HepG2 (cell line): Measurements from ENCODE around the gene TATDN2. TPM values are rescaled to one million over a fixed set of nuclear protein-coding genes. Genes with fewer than 3 reads are reported as not detected.

Experiments
- ARNTL ChIP-seq: sonication (generic); formaldehyde crosslinking; IDR thresholded peaks from 2 replicates; pipeline ENCODE4 v1.4.0; 2020; ENCODE audit warnings: mild to moderate bottlenecking, missing genetic modification reagents
- ELF3 ChIP-seq: IDR thresholded peaks from 2 replicates; pipeline ENCODE4 v1.6.1; 2016; ENCODE audit warnings: missing genetic modification reagents, missing compliant biosample characterization
- FOSL1 ChIP-seq: sonication (generic); formaldehyde crosslinking; IDR thresholded peaks from 2 replicates; pipeline ENCODE4 v1.9.0; 2021; ENCODE audit warnings: missing genetic modification reagents, borderline replicate concordance
- HNRNPLL ChIP-seq: fragments of 200-400 bp; formaldehyde crosslinking; IDR thresholded peaks from 2 replicates; pipeline ENCODE4 v1.6.1; 2017; ENCODE audit warnings: mild to moderate bottlenecking, low read depth, low read length; ENCODE audit not compliant: poor library complexity, severe bottlenecking
- JDP2 ChIP-seq: sonication (generic); formaldehyde crosslinking; IDR thresholded peaks from 2 replicates; pipeline ENCODE4 v1.8.1; 2022; ENCODE audit warnings: missing genetic modification reagents, borderline replicate concordance
- KAT7 ChIP-seq: IDR thresholded peaks from 2 replicates; pipeline ENCODE4 v1.6.1; 2018; ENCODE audit warnings: borderline replicate concordance, missing compliant biosample characterization
- KDM4B ChIP-seq: sonication (generic); formaldehyde crosslinking; IDR thresholded peaks from 2 replicates; pipeline ENCODE4 v1.4.0; 2020; ENCODE audit warnings: missing genetic modification reagents
- KLF6 ChIP-seq: IDR thresholded peaks from 2 replicates; pipeline ENCODE4 v1.8.0; 2016; ENCODE audit warnings: missing biosample characterization, missing genetic modification reagents
- NPAS2 ChIP-seq: sonication (generic); formaldehyde crosslinking; IDR thresholded peaks from 2 replicates; pipeline ENCODE4 v1.8.0; 2022; ENCODE audit warnings: mild to moderate bottlenecking, missing genetic modification reagents, borderline replicate concordance
- PHB2 ChIP-seq: fragments of 450-650 bp; IDR thresholded peaks from 2 replicates; pipeline ENCODE4 v1.6.1; 2018; ENCODE audit not compliant: partially characterized antibody
- PITX1 ChIP-seq: sonication (generic); formaldehyde crosslinking; IDR thresholded peaks from 2 replicates; pipeline ENCODE4 v1.5.1; 2020; ENCODE audit warnings: mild to moderate bottlenecking, missing genetic modification reagents
- RARG ChIP-seq: sonication (generic); formaldehyde crosslinking; IDR thresholded peaks from 2 replicates; pipeline ENCODE4 v1.4.0; 2020; ENCODE audit warnings: low read depth, mild to moderate bottlenecking, missing genetic modification reagents
- RFXAP ChIP-seq: sonication (generic); formaldehyde crosslinking; IDR thresholded peaks from 2 replicates; pipeline ENCODE4 v1.4.0; 2020; ENCODE audit warnings: missing genetic modification reagents, borderline replicate concordance
- ZBTB42 ChIP-seq: sonication (generic); formaldehyde crosslinking; IDR thresholded peaks from 2 replicates; pipeline ENCODE4 v1.5.0; 2020; ENCODE audit warnings: mild to moderate bottlenecking, missing genetic modification reagents
- ZNF546 ChIP-seq: sonication (generic); formaldehyde crosslinking; conservative IDR thresholded peaks from 2 replicates; pipeline ENCODE4 v1.8.1; 2023; ENCODE audit warnings: mild to moderate bottlenecking, missing genetic modification reagents
- ZNF7 ChIP-seq: IDR thresholded peaks from 2 replicates; pipeline ENCODE4 v1.6.1; 2016; ENCODE audit warnings: missing biosample characterization, missing genetic modification reagents
- ZNF749 ChIP-seq: sonication (generic); formaldehyde crosslinking; IDR thresholded peaks from 2 replicates; pipeline ENCODE4 v1.8.0; 2022; ENCODE audit warnings: mild to moderate bottlenecking, missing genetic modification reagents, moderate library complexity, borderline replicate concordance
- ZNF776 ChIP-seq: sonication (generic); formaldehyde crosslinking; IDR thresholded peaks from 2 replicates; pipeline ENCODE4 v1.4.0; 2020; ENCODE audit warnings: mild to moderate bottlenecking, missing genetic modification reagents
- ZNF792 ChIP-seq: IDR thresholded peaks from 2 replicates; pipeline ENCODE4 v1.6.1; 2016
- polyA plus RNA-seq, 8 experiments: library from polyadenylated mRNA; depleted of rRNA in 3 of 8; stranded (reverse) in 7 of 8; unstranded in 1 of 8; fragments of >200 nt; fragmentation: Illumina TruSeq in 4 of 8; extraction: Trizol in 4 of 8; gene quantifications; 2 replicates each; pipeline versions ENCODE4 v1.2.1 to v1.2.3, GENCODE V29; 2011 to 2016; ENCODE audit warnings: low read depth in 4 of 8, missing spikeins in 1 of 8, mixed read lengths in 1 of 8; ENCODE audit not compliant: insufficient read depth in 1 of 8
- total RNA-seq, 5 experiments: library from RNA; depleted of rRNA; stranded (reverse); fragments of >200 nt; fragmentation: Illumina TruSeq; extraction: Trizol; gene quantifications; 2 replicates each; pipeline ENCODE4 v1.2.3, GENCODE V29; 2016; ENCODE audit warnings: low read depth in 1 of 5
- TF ChIP-seq, protein P1 (sequence below): sonication (generic); formaldehyde crosslinking; IDR thresholded peaks from 2 replicates; pipeline ENCODE4 v1.5.0; 2020; ENCODE audit warnings: missing genetic modification reagents
- TF ChIP-seq, protein P2 (sequence below): sonication (generic); formaldehyde crosslinking; IDR thresholded peaks from 2 replicates; pipeline ENCODE4 v1.4.0; 2020; ENCODE audit warnings: missing genetic modification reagents, borderline replicate concordance
- TF ChIP-seq, protein P3 (sequence below): sonication (generic); formaldehyde crosslinking; IDR thresholded peaks from 2 replicates; pipeline ENCODE4 v1.4.0; 2020; ENCODE audit warnings: mild to moderate bottlenecking, missing genetic modification reagents
- TF ChIP-seq, protein P4 (sequence below): sonication (generic); IDR thresholded peaks from 2 replicates; pipeline ENCODE4 v1.6.1; 2016; ENCODE audit warnings: low read depth, borderline replicate concordance
- TF ChIP-seq, protein P5 (sequence below): sonication (generic); formaldehyde crosslinking; IDR thresholded peaks from 2 replicates; pipeline ENCODE4 v1.5.1; 2020; ENCODE audit warnings: mild to moderate bottlenecking, missing genetic modification reagents

The TATDN2 gene
- total and polyA plus RNA-seq, 2 of the 13 experiments (the other 11 are each of a cell fraction or from before 2014, with no cell fraction given) = 12.1 to 21.9 TPM

DNA sequence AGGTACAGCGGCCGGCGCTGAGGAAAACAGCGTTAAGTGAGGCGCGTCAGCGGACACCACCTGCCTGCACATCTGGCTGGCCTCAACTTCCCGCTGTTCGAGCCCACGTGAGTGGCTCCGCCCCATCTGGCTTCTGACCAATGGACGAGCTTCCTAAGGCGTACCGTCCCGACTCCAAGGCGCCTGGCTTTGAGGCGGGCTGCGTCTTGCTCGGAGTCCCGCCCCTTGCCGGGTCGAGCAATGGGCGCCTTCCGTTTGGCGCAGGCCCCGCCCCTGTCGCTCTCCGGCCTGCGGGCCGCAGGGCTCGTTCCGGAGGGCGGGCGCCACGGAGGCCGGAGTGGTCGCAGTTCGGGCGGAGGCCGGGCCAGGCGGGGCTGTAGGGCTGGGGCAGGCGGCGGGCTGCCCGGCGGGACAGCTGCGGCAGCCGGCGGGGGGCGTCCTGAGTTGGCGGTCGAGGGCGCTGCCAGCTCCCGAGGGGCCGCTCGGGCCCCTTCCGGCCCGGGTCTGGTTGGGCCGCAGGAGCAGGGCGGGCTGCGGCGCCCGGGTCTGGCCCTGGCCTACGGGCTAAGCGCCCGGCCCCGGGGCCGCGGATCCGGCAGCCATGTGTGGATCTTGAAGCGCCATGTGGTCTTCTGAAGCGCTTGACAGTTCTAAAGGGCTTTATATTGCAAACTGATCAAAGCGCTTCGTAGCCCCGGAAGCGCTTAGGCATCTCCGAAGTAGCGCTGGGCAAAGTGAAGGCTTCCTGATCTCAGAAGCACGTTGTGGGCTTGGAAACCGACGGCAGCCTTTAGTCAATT lies at the start of gene TATDN2 (continued):
- TF ChIP-seq, protein P1, sequence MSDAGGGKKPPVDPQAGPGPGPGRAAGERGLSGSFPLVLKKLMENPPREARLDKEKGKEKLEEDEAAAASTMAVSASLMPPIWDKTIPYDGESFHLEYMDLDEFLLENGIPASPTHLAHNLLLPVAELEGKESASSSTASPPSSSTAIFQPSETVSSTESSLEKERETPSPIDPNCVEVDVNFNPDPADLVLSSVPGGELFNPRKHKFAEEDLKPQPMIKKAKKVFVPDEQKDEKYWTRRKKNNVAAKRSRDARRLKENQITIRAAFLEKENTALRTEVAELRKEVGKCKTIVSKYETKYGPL (CRISPR knock-in tag) = no peak
- TF ChIP-seq, protein P2, sequence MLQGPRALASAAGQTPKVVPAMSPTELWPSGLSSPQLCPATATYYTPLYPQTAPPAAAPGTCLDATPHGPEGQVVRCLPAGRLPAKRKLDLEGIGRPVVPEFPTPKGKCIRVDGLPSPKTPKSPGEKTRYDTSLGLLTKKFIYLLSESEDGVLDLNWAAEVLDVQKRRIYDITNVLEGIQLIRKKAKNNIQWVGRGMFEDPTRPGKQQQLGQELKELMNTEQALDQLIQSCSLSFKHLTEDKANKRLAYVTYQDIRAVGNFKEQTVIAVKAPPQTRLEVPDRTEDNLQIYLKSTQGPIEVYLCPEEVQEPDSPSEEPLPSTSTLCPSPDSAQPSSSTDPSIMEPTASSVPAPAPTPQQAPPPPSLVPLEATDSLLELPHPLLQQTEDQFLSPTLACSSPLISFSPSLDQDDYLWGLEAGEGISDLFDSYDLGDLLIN = peak; percentile 41; the same call in 1 of the 2 replicates
- TF ChIP-seq PHB2 (no peak), NPAS2 (no peak), ELF3 (CRISPR knock-in tag) (peak; percentile 48; the same call in 1 of the 2 replicates), ZNF749 (CRISPR knock-in tag) (peak; percentile 60; the same call in 1 of the 2 replicates), KAT7 (CRISPR knock-in tag) (peak; percentile 59; the same call in 1 of the 2 replicates), ZNF7 (CRISPR knock-in tag) (no peak), ZNF792 (CRISPR knock-in tag) (peak; percentile 58; the same call in 1 of the 2 replicates), KLF6 (no peak), KDM4B (CRISPR knock-in tag) (no peak), ZBTB42 (peak; percentile 98), ARNTL (CRISPR knock-in tag) (peak; percentile 94), ZNF546 (CRISPR knock-in tag) (no peak), ZNF776 (CRISPR knock-in tag) (0 out of 2 replicates have a peak, but pooled peaks have one; percentile 58), FOSL1 (no peak), RFXAP (CRISPR knock-in tag) (peak; percentile 82; the same call in 1 of the 2 replicates), JDP2 (CRISPR knock-in tag) (no peak), RARG (CRISPR knock-in tag) (no peak), HNRNPLL (peak; percentile 91), PITX1 (peak; percentile 50; the same call in 1 of the 2 replicates)
- TF ChIP-seq, protein P3, sequence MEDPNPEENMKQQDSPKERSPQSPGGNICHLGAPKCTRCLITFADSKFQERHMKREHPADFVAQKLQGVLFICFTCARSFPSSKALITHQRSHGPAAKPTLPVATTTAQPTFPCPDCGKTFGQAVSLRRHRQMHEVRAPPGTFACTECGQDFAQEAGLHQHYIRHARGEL (CRISPR knock-in tag) = peak; percentile 67; the same call in 1 of the 2 replicates
- TF ChIP-seq, protein P4, sequence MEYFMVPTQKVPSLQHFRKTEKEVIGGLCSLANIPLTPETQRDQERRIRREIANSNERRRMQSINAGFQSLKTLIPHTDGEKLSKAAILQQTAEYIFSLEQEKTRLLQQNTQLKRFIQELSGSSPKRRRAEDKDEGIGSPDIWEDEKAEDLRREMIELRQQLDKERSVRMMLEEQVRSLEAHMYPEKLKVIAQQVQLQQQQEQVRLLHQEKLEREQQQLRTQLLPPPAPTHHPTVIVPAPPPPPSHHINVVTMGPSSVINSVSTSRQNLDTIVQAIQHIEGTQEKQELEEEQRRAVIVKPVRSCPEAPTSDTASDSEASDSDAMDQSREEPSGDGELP = peak; percentile 77
- TF ChIP-seq, protein P5, sequence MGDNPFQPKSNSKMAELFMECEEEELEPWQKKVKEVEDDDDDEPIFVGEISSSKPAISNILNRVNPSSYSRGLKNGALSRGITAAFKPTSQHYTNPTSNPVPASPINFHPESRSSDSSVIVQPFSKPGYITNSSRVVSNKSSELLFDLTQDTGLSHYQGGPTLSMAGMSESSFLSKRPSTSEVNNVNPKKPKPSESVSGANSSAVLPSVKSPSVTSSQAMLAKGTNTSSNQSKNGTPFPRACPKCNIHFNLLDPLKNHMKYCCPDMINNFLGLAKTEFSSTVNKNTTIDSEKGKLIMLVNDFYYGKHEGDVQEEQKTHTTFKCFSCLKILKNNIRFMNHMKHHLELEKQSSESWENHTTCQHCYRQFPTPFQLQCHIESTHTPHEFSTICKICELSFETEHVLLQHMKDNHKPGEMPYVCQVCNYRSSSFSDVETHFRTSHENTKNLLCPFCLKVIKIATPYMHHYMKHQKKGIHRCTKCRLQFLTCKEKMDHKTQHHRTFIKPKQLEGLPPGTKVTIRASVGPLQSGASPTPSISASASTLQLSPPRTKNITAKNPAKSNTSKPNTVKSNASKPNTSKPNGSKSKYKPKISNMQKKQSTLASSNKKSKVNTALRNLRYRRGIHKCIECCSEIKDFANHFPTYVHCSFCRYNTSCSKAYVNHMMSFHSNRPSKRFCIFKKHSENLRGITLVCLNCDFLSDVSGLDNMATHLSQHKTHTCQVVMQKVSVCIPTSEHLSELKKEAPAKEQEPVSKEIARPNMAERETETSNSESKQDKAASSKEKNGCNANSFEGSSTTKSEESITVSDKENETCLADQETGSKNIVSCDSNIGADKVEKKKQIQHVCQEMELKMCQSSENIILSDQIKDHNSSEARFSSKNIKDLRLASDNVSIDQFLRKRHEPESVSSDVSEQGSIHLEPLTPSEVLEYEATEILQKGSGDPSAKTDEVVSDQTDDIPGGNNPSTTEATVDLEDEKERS (CRISPR knock-in tag) = peak; percentile 26; the same call in 1 of the 2 replicates
